ENCODE measurements around the gene SLC9A8. TPM values are rescaled to one million over a fixed set of nuclear protein-coding genes. Genes with fewer than 3 reads are reported as not detected.

Gene SLC9A8
- total RNA-seq, 1 experiment from 2014 or later, result 21.5 TPM

DNA sequence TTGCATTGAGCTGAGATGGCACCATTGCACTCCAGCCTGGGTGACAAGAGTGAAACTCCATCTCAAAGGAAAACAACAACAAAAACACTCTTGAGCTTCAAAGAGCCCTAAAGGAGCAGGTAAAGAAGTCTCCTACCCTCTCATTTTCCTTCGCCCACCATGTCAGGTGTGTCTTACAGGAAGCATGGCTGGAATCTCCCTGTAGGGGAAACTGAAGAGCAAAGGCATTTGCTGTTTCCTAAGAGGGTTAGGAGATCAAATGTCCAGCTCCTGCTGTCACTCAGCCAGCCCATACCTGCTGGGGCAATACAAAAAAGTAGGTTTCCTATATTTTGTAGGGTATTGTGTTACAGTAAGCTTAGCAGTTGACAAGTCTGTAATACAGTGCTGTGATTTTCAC lies 59.4 kb downstream of the SLC9A8 start:
- peaks cover 5% of the 10 kb centered on the region; the same call in 1 of the 2 replicates for H3K36me3 ChIP-seq (ENCODE audit: insufficient read depth, low read length)
- H3K4me1 ChIP-seq (ENCODE audit: low read length), result peaks cover 5% of the 10 kb centered on the region; the same call in 1 of the 2 replicates

DNA sequence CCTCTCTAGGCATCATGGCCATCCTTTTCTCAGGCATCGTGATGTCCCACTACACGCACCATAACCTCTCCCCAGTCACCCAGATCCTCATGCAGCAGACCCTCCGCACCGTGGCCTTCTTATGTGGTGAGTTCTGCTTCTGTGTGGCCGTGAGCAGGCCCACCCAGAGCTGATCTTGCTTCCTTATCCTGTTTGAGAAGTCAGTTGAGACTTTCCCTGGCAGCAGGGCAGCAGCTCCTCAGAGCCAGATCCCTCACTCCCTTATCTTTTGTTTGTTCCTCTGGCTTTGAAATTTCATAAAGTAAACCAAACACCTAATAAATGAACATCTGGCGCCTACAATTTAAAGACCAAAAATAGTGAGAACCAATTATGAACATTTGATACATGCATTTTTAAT lies 62.1 kb downstream of the SLC9A8 start:
- H3K36me3 ChIP-seq (ENCODE audit: insufficient read depth, low read length), result no peaks in the 10 kb centered on the region
- no peak overlapping the region for H2AFZ ChIP-seq (ENCODE audit: low read length)
- no peak overlapping the region for H3K4me2 ChIP-seq (ENCODE audit: low read depth, low read length, poor library complexity, severe bottlenecking)
- no peaks in the 10 kb centered on the region for H3K27me3 ChIP-seq (ENCODE audit: low read length)
- no peak overlapping the region for H3K9ac ChIP-seq (ENCODE audit: low read length)
- H3K27ac ChIP-seq (ENCODE audit: low read length), result no peak overlapping the region
- no peak overlapping the region for H3K4me3 ChIP-seq (ENCODE audit: low read length)
- H4K20me1 ChIP-seq (ENCODE audit: insufficient read depth, low read depth, low read length), result no peaks in the 10 kb centered on the region
- H3K9me3 ChIP-seq (ENCODE audit: low read length), result no peaks in the 10 kb centered on the region
- H3K4me1 ChIP-seq (ENCODE audit: low read length), result no peaks in the 10 kb centered on the region
- DNase-seq, result no peak
- no peaks in the 10 kb centered on the region for H3K9me2 ChIP-seq (replicated peaks; ENCODE audit: insufficient read depth, low read length)
- H3K79me2 ChIP-seq (ENCODE audit: low read length), result no peaks in the 10 kb centered on the region

More for the DNA sequence above, 59.4 kb downstream of the SLC9A8 start:
- H3K9ac ChIP-seq (ENCODE audit: low read length), result no peak overlapping the region
- no peak overlapping the region for H3K27ac ChIP-seq (ENCODE audit: low read length)
- H3K4me3 ChIP-seq (ENCODE audit: low read length), result no peak overlapping the region
- no peak overlapping the region for H3K4me2 ChIP-seq (ENCODE audit: low read depth, low read length, poor library complexity, severe bottlenecking)
- H3K9me2 ChIP-seq (replicated peaks; ENCODE audit: insufficient read depth, low read length), result no peaks in the 10 kb centered on the region
- H3K79me2 ChIP-seq (ENCODE audit: low read length), result no peaks in the 10 kb centered on the region
- no peaks in the 10 kb centered on the region for H4K20me1 ChIP-seq (ENCODE audit: insufficient read depth, low read depth, low read length)
- H3K27me3 ChIP-seq (ENCODE audit: low read length), result no peaks in the 10 kb centered on the region
- no peak overlapping the region for H2AFZ ChIP-seq (ENCODE audit: low read length)
- no peak for DNase-seq
- no peaks in the 10 kb centered on the region for H3K9me3 ChIP-seq (ENCODE audit: low read length)

- no peaks in the 10 kb centered on the region for H4K20me1 ChIP-seq (ENCODE audit: insufficient read depth, low read depth, low read length)
- H3K36me3 ChIP-seq (ENCODE audit: insufficient read depth, low read length), result no peaks in the 10 kb centered on the region
- DNase-seq, result no peak
- no peak overlapping the region for H3K9ac ChIP-seq (ENCODE audit: low read length)
- H3K9me2 ChIP-seq (replicated peaks; ENCODE audit: insufficient read depth, low read length), result no peaks in the 10 kb centered on the region
- H2AFZ ChIP-seq (ENCODE audit: low read length), result no peak overlapping the region
- no peaks in the 10 kb centered on the region for H3K27me3 ChIP-seq (ENCODE audit: low read length)
- no peaks in the 10 kb centered on the region for H3K79me2 ChIP-seq (ENCODE audit: low read length)
- H3K9me3 ChIP-seq (ENCODE audit: low read length), result no peaks in the 10 kb centered on the region
- H3K27ac ChIP-seq (ENCODE audit: low read length), result no peak overlapping the region
- H3K4me3 ChIP-seq (ENCODE audit: low read length), result no peak overlapping the region
- no peak overlapping the region for H3K4me2 ChIP-seq (ENCODE audit: low read depth, low read length, poor library complexity, severe bottlenecking)
- no peaks in the 10 kb centered on the region for H3K4me1 ChIP-seq (ENCODE audit: low read length)
Observed at GRCh38 chr20:49877386-49877921, 64.8 kb downstream of the SLC9A8 start.

DNA sequence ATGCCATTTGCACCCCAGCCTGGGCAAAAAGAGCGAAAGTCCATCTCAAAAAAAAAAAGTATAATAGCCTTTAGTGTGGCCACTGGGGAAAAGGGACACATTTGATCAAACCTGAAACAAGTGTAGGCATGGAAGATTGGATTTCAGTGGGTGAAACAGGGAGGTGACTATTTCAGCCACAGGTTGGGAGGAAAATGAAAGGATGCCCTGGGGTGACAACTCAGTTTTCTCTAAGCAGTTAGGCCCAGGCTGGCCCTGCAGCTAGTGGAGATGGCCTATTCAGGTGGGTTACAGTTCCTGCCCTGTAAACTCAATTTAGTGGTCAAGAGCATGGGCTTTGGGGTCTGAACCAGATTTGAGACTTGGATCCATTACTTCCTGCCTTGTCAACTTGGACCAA lies 66.3 kb downstream of the SLC9A8 start:
- Histone ChIP-seq H3K9ac (ENCODE audit: low read length) (no peak overlapping the region), H3K27me3 (ENCODE audit: low read length) (no peaks in the 10 kb centered on the region), H3K79me2 (ENCODE audit: low read length) (no peaks in the 10 kb centered on the region), H3K4me2 (ENCODE audit: low read depth, low read length, poor library complexity, severe bottlenecking) (no peak overlapping the region), H2AFZ (ENCODE audit: low read length) (no peak overlapping the region), H3K4me3 (ENCODE audit: low read length) (no peak overlapping the region), H3K4me1 (ENCODE audit: low read length) (no peaks in the 10 kb centered on the region), H3K27ac (ENCODE audit: low read length) (no peak overlapping the region), H3K9me3 (ENCODE audit: low read length) (no peaks in the 10 kb centered on the region), H3K9me2 (replicated peaks; ENCODE audit: insufficient read depth, low read length) (no peaks in the 10 kb centered on the region), H4K20me1 (ENCODE audit: insufficient read depth, low read depth, low read length) (no peaks in the 10 kb centered on the region), H3K36me3 (ENCODE audit: insufficient read depth, low read length) (no peaks in the 10 kb centered on the region)
- DNase-seq, result no peak

GRCh38 chr20:49880177-49880576 lies 67.5 kb downstream of the SLC9A8 start:
- Histone ChIP-seq H3K79me2 (ENCODE audit: low read length) (no peaks in the 10 kb centered on the region), H2AFZ (ENCODE audit: low read length) (no peak overlapping the region), H3K4me2 (ENCODE audit: low read depth, low read length, poor library complexity, severe bottlenecking) (no peak overlapping the region), H3K36me3 (ENCODE audit: insufficient read depth, low read length) (no peaks in the 10 kb centered on the region), H3K27me3 (ENCODE audit: low read length) (no peaks in the 10 kb centered on the region), H3K9me2 (replicated peaks; ENCODE audit: insufficient read depth, low read length) (no peaks in the 10 kb centered on the region), H3K27ac (ENCODE audit: low read length) (no peak overlapping the region), H3K9me3 (ENCODE audit: low read length) (no peaks in the 10 kb centered on the region), H3K9ac (ENCODE audit: low read length) (no peak overlapping the region), H3K4me1 (ENCODE audit: low read length) (no peaks in the 10 kb centered on the region), H3K4me3 (ENCODE audit: low read length) (no peak overlapping the region), H4K20me1 (ENCODE audit: insufficient read depth, low read depth, low read length) (no peaks in the 10 kb centered on the region)
- DNase-seq, result no peak

GRCh38 chr20:49880724-49881445 lies 68.3 kb downstream of the SLC9A8 start:
- Histone ChIP-seq H3K36me3 (ENCODE audit: insufficient read depth, low read length) (no peaks in the 10 kb centered on the region), H3K9ac (ENCODE audit: low read length) (no peak overlapping the region), H3K9me2 (replicated peaks; ENCODE audit: insufficient read depth, low read length) (no peaks in the 10 kb centered on the region), H3K4me1 (ENCODE audit: low read length) (no peaks in the 10 kb centered on the region), H2AFZ (ENCODE audit: low read length) (no peak overlapping the region), H3K79me2 (ENCODE audit: low read length) (no peaks in the 10 kb centered on the region), H3K9me3 (ENCODE audit: low read length) (no peaks in the 10 kb centered on the region), H3K27ac (ENCODE audit: low read length) (no peak overlapping the region), H3K4me2 (ENCODE audit: low read depth, low read length, poor library complexity, severe bottlenecking) (no peak overlapping the region), H3K27me3 (ENCODE audit: low read length) (no peaks in the 10 kb centered on the region), H4K20me1 (ENCODE audit: insufficient read depth, low read depth, low read length) (no peaks in the 10 kb centered on the region), H3K4me3 (ENCODE audit: low read length) (no peak overlapping the region)
- DNase-seq, result no peak

DNA sequence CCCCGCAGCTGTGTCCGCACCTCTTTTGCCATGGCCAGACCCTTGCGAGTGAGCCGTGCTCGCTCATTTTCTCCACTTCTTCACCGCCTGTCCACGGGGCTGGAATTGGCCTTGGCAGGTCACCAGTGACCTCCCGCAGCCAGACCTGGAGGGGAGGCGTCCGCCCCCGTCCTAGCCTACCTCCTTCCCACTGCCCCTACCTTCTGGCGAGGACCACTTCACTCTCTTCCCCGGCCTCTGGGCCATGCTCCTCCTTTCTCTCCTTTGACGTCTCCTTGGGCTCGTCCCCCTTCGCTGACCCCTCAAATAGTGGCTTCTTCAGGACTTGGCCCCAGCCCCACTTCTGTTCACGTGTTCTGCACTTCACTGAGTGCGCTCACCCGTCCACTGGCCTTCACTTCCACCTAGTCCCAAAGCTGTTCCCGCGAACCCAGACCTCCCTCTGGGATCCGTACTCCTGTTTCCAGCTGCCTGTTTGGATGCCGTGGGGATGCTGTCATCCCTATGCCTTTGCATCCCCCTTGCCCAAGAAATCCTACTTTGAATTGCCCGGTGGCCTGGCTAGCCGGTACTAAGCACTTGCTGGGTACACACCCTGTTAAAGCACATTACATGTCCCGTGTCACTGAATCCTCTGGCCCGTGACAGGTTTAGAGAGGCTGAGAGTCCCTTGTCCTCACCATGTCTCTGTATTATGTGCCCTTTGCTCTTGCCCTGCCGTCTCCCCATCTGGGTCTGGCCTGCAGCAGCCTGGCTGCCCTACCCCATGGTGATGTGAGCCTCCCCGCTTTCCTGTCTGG lies 69.7 kb downstream of the SLC9A8 start:
- Histone ChIP-seq H3K36me3 (ENCODE audit: insufficient read depth, low read length) (no peaks in the 10 kb centered on the region), H3K9ac (ENCODE audit: low read length) (no peak overlapping the region), H4K20me1 (ENCODE audit: insufficient read depth, low read depth, low read length) (no peaks in the 10 kb centered on the region), H3K79me2 (ENCODE audit: low read length) (no peaks in the 10 kb centered on the region), H3K27me3 (ENCODE audit: low read length) (no peaks in the 10 kb centered on the region), H3K4me3 (ENCODE audit: low read length) (no peak overlapping the region), H2AFZ (ENCODE audit: low read length) (no peak overlapping the region), H3K9me2 (replicated peaks; ENCODE audit: insufficient read depth, low read length) (no peaks in the 10 kb centered on the region), H3K4me1 (ENCODE audit: low read length) (no peaks in the 10 kb centered on the region), H3K4me2 (ENCODE audit: low read depth, low read length, poor library complexity, severe bottlenecking) (no peak overlapping the region), H3K27ac (ENCODE audit: low read length) (no peak overlapping the region), H3K9me3 (ENCODE audit: low read length) (no peaks in the 10 kb centered on the region)
- no peak for DNase-seq

DNA sequence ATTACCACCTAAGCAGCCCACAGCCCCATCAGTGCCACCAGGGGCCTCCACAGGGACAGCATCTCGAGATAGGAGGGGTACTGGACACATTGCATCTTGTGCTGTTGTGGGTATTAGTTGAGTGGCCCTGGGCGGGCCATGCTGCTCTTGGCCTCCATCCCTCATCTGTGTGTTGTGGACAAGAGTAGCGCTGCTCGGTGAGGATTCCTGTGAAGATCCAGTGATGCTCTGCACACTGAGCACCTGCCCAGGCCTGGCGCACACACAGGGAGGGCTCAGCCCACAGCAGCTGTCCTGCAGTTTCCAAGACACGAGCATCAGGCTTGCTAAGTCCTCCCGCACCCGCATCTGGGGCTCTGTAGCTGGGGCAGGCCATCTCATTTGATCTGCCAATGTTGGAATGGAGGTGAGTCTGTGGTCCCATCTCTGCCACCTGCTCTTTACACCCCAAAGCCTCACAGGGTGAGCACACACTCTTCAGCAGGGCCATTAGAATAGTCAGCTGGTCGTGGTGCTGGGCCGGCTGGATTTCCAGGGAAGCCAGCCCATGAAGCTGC lies 70.7 kb downstream of the SLC9A8 start:
- Histone ChIP-seq H3K36me3 (ENCODE audit: insufficient read depth, low read length) (no peaks in the 10 kb centered on the region), H3K4me1 (ENCODE audit: low read length) (0 out of 2 replicates have a peak, but pooled peaks cover 2% of the 10 kb centered on the region), H4K20me1 (ENCODE audit: insufficient read depth, low read depth, low read length) (no peaks in the 10 kb centered on the region), H3K4me3 (ENCODE audit: low read length) (no peak overlapping the region), H3K79me2 (ENCODE audit: low read length) (no peaks in the 10 kb centered on the region), H3K9ac (ENCODE audit: low read length) (no peak overlapping the region), H3K9me3 (ENCODE audit: low read length) (no peaks in the 10 kb centered on the region), H2AFZ (ENCODE audit: low read length) (no peak overlapping the region), H3K27me3 (ENCODE audit: low read length) (no peaks in the 10 kb centered on the region), H3K27ac (ENCODE audit: low read length) (no peak overlapping the region), H3K4me2 (ENCODE audit: low read depth, low read length, poor library complexity, severe bottlenecking) (no peak overlapping the region), H3K9me2 (replicated peaks; ENCODE audit: insufficient read depth, low read length) (no peaks in the 10 kb centered on the region)
- no peak for DNase-seq

All from Karpas-422 (cell line).